ENCODE data around the gene CCDC197.

DNA sequence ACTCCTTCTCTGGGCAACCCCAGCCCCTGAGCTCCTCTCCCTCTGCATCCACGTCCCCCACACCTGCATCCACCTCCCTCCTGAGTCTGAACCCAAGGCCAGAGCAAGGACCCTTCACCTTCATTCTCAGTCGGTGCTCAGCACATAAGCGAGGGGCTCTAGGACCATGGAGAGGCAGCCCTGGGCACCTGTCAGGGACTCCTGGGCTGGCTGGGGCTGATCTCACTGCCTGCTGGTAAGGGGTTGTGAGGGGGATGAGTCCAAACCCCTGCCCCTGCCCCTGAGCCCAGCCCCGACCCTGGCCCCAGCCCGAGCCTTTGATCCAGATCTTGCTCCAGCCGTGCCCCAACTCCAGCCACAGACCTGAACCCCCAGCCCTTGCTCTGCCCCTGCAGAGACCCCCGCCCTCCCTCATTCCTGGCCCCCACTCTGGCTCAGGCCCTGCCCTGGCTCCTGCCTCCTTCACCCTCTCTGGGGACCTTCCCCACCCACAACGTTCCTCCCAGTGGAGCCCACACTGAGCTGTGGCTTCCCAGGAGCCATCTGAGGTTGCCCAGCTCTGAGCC, 888 bp upstream of the CCDC197 start:
- TF ChIP-seq SP1 (IDR thresholded peaks at IDR 0.05) (no peak), BHLHE40 (IDR thresholded peaks at IDR 0.05; ENCODE audit: borderline replicate concordance) (no peak), NFRKB (IDR thresholded peaks at IDR 0.05) (no peak)

All from HEK293T (cell line).